Neutrophil (primary cell): ENCODE measurements around the gene RFLNA.

Experiments
- H3K27ac ChIP-seq: fragments of 200-600 bp; sonication (generic); 2 replicates; pipeline ENCODE4 v1.5.1; 2016; ENCODE audit warnings: mild to moderate bottlenecking, moderate library complexity
- H3K27me3 ChIP-seq: fragments of 200-600 bp; sonication (generic); 2 replicates; pipeline ENCODE4 v1.6.0; 2016; ENCODE audit warnings: mild to moderate bottlenecking
- H3K36me3 ChIP-seq: fragments of 200-600 bp; sonication (generic); 2 replicates; pipeline ENCODE4 v1.5.1; 2017
- H3K4me1 ChIP-seq, 2 experiments: fragments of 200-600 bp in 1 of 2; sonication (generic) in 1 of 2; 1 replicate in 1 of 2; 2 replicates in 1 of 2; pipeline versions ENCODE4 v1.5.1 to v1.6.1; 2013 to 2016; ENCODE audit warnings: low read depth in 1 of 2, low read length in 1 of 2, mild to moderate bottlenecking in 1 of 2, moderate library complexity in 1 of 2; ENCODE audit not compliant: control insufficient read depth in 1 of 2, insufficient read depth in 1 of 2
- H3K4me3 ChIP-seq, 2 experiments: fragments of 200-600 bp in 1 of 2; sonication (generic) in 1 of 2; 1 replicate in 1 of 2; 2 replicates in 1 of 2; pipeline ENCODE4 v1.5.1; 2013 to 2016; ENCODE audit warnings: low read depth in 1 of 2, low read length in 1 of 2, mild to moderate bottlenecking in 1 of 2, moderate library complexity in 1 of 2
- H3K9me3 ChIP-seq: fragments of 200-600 bp; sonication (generic); 2 replicates; pipeline ENCODE4 v1.5.1; 2016
- TF ChIP-seq, protein P1 (sequence below): fragments of 200-600 bp; sonication (generic); IDR thresholded peaks from 2 replicates; pipeline ENCODE4 v1.5.1; 2016; ENCODE audit warnings: antibody characterized with exemption

The RFLNA gene, protein sequence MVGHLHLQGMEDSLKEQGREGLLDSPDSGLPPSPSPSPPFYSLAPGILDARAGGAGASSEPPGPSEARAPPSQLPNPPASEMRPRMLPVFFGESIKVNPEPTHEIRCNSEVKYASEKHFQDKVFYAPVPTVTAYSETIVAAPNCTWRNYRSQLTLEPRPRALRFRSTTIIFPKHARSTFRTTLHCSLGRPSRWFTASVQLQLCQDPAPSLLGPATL

GRCh38 chr12:124294780-124295341 is at the start of gene RFLNA:
Gene RFLNA (plus strand): TSS chr12:124295093. CDS start chr12:124295430, 337 bp downstream.
- no peaks in the 10 kb centered on the region for H3K9me3 ChIP-seq
- no peaks in the 10 kb centered on the region for H3K36me3 ChIP-seq
- peaks cover 73% of the 10 kb centered on the region for H3K27me3 ChIP-seq
- H3K4me1 ChIP-seq = no peaks in the 10 kb centered on the region
- H3K27ac ChIP-seq = no peak within 1 kb of the TSS
- TF ChIP-seq, protein P1, sequence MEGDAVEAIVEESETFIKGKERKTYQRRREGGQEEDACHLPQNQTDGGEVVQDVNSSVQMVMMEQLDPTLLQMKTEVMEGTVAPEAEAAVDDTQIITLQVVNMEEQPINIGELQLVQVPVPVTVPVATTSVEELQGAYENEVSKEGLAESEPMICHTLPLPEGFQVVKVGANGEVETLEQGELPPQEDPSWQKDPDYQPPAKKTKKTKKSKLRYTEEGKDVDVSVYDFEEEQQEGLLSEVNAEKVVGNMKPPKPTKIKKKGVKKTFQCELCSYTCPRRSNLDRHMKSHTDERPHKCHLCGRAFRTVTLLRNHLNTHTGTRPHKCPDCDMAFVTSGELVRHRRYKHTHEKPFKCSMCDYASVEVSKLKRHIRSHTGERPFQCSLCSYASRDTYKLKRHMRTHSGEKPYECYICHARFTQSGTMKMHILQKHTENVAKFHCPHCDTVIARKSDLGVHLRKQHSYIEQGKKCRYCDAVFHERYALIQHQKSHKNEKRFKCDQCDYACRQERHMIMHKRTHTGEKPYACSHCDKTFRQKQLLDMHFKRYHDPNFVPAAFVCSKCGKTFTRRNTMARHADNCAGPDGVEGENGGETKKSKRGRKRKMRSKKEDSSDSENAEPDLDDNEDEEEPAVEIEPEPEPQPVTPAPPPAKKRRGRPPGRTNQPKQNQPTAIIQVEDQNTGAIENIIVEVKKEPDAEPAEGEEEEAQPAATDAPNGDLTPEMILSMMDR = no peak
- no peak within 1 kb of the TSS for H3K4me3 ChIP-seq

GRCh38 chr12:124247331-124247730 is 47.6 kb upstream of the RFLNA start:
- Histone ChIP-seq H3K36me3 (no peaks in the 10 kb centered on the region), H3K4me3 (no peak overlapping the region), H3K27ac (no peak overlapping the region), H3K9me3 (no peaks in the 10 kb centered on the region), H3K4me1 (peaks cover 8 to 20% of the 10 kb centered on the region in 2 experiments), H3K27me3 (no peaks in the 10 kb centered on the region)
- TF ChIP-seq, protein P1 = no peak

- H3K4me1 ChIP-seq = peaks cover 0 to 12% of the 10 kb centered on the region in 2 experiments
These were observed 45.7 kb upstream of the RFLNA start for GRCh38 chr12:124248941-124249825.

DNA sequence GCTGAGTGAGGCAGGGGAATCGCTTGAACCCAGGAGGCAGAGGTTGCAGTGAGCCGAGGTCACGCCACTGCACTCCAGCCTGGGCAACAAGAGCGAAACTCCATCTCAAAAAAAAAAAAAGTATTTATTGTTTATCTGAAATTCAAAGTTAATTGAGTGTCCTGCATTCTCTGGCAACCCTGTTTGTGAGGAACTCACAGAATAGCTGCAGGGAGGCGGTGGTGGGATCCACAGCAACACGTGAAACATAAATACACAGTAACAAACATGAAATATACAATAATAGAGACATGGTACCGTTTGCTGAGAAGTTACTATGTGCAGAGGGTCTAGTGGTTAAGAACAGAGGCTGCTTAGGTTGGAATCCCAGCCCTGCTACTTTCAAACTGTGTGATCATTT is 43.7 kb upstream of the RFLNA start:
- Histone ChIP-seq H3K27ac (no peak overlapping the region), H3K27me3 (no peaks in the 10 kb centered on the region), H3K36me3 (no peaks in the 10 kb centered on the region), H3K9me3 (no peaks in the 10 kb centered on the region), H3K4me3 (no peak overlapping the region), H3K4me1 (peaks cover 0 to 12% of the 10 kb centered on the region in 2 experiments)
- TF ChIP-seq, protein P1 = no peak

More at GRCh38 chr12:124248941-124249825, 45.7 kb upstream of the RFLNA start:
- H3K27ac ChIP-seq = no peak overlapping the region
- H3K36me3 ChIP-seq = no peaks in the 10 kb centered on the region
- no peaks in the 10 kb centered on the region for H3K9me3 ChIP-seq
- no peak overlapping the region for H3K4me3 ChIP-seq
- TF ChIP-seq, protein P1 = no peak
- no peaks in the 10 kb centered on the region for H3K27me3 ChIP-seq

DNA sequence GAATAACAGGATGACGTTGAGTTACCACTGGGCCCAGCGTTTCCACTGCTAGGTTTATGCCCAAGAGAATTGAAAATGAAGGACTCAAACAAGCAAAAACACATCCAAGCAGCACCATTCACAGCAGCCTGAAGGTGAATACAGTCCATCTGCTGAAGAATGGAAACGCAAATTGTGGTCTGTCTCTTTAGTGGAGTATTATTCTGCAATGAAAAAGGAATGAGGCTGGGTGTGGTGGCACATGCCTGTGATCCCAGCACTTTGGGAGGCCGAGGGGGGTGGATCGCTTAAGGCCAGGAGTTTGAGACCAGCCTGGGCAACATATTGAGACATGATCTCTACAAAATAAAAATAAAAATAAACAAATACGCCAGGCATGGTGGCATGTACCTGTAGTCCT is 41.9 kb upstream of the RFLNA start:
- TF ChIP-seq, protein P1 = no peak
- Histone ChIP-seq H3K27me3 (no peaks in the 10 kb centered on the region), H3K36me3 (no peaks in the 10 kb centered on the region), H3K27ac (no peak overlapping the region), H3K9me3 (no peaks in the 10 kb centered on the region), H3K4me3 (no peak overlapping the region), H3K4me1 (peaks cover 0 to 12% of the 10 kb centered on the region in 2 experiments)
